ENCODE results near the gene STK11IP.

DNA sequence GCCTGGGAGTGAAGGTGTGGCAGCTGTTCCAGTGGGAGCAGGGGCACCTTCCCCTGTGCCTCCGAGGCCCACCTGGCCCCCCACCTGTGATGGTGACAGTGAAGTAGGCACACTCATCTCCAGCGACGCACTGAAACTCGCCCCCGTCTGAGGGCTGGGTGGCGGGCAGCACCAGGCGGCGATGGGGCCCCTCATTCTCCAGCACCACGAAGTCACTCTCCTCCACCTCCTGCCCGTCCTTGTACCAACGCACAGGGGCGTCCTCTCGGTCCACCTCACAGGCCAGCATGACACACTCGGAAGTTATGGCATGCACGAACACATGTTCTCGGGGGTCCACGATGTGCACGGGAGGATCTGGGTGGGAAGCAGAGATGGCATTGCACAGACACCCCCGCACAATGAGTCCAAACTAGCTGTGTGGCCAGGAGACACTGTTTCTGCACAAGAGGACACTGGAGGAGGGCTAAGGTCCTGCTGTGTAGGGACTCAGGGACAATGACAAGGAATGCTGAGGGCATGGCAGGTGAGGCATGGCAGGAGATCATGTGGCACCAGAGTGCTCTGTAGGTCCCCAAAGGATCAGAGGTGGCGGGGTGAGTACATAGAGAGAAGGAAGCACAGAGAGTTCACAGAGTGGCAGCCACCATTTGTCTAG is 34.3 kb upstream of the STK11IP start:
- TF ChIP-seq FOXA1 (IDR thresholded peaks at IDR 0.05): no peak
- no peak for TF ChIP-seq ELF4 (IDR thresholded peaks at IDR 0.05)
- no peak for TF ChIP-seq SP1 (IDR thresholded peaks at IDR 0.05)
- no peak for TF ChIP-seq ZNF384 (IDR thresholded peaks at IDR 0.05)
- TF ChIP-seq BHLHE40 (IDR thresholded peaks at IDR 0.05; ENCODE audit: borderline replicate concordance): no peak
